HepG2 (cell line): ENCODE data around the gene NKD1. TPM values are rescaled to one million over a fixed set of nuclear protein-coding genes. Genes with fewer than 3 reads are reported as not detected.

Source experiments
- AGO2 ChIP-seq: fragments of 200-400 bp; formaldehyde crosslinking; optimal IDR thresholded peaks from 2 replicates; pipeline ENCODE3; 2017; ENCODE audit warnings: mild to moderate bottlenecking, low read depth, low read length, moderate library complexity
- EEA1 ChIP-seq: sonication (generic); formaldehyde crosslinking; IDR thresholded peaks from 2 replicates; pipeline ENCODE4 v1.5.1; 2020; ENCODE audit warnings: mild to moderate bottlenecking, missing genetic modification reagents, borderline replicate concordance
- EP300 ChIP-seq, 3 experiments: sonication (generic) in 1 of 3; formaldehyde crosslinking in 1 of 3; IDR thresholded peaks; 2 replicates each; pipeline versions ENCODE4 v1.5.1 to v1.6.1; 2011 to 2020; ENCODE audit warnings: low read depth in 2 of 3, low read length in 2 of 3, borderline replicate concordance in 1 of 3, improper control_type of control experiment in 1 of 3, mild to moderate bottlenecking in 1 of 3, missing genetic modification reagents in 1 of 3, moderate library complexity in 1 of 3
- FOXO4 ChIP-seq: sonication (generic); formaldehyde crosslinking; conservative IDR thresholded peaks from 2 replicates; pipeline ENCODE4 v1.8.1; 2023; ENCODE audit warnings: missing genetic modification reagents
- HNRNPL ChIP-seq: fragments of 200-400 bp; formaldehyde crosslinking; IDR thresholded peaks from 2 replicates; pipeline ENCODE4 v1.6.1; 2017; ENCODE audit warnings: mild to moderate bottlenecking, low read depth, low read length
- NFAT5 ChIP-seq: sonication (generic); formaldehyde crosslinking; IDR thresholded peaks from 2 replicates; pipeline ENCODE4 v1.4.0; 2020; ENCODE audit warnings: missing genetic modification reagents
- NFE2L1 ChIP-seq: sonication (generic); formaldehyde crosslinking; IDR thresholded peaks from 2 replicates; pipeline ENCODE4 v1.4.0; 2020; ENCODE audit warnings: missing genetic modification reagents, mild to moderate bottlenecking, borderline replicate concordance
- ZBTB46 ChIP-seq: sonication (generic); formaldehyde crosslinking; IDR thresholded peaks from 2 replicates; pipeline ENCODE4 v1.4.0; 2020; ENCODE audit warnings: mild to moderate bottlenecking, missing genetic modification reagents, borderline replicate concordance
- ZNF275 ChIP-seq: sonication (generic); formaldehyde crosslinking; IDR thresholded peaks from 2 replicates; pipeline ENCODE4 v1.8.0; 2022; ENCODE audit warnings: missing genetic modification reagents, mild to moderate bottlenecking, inconsistent platforms, borderline replicate concordance
- ZNF383 ChIP-seq: sonication (generic); formaldehyde crosslinking; IDR thresholded peaks from 2 replicates; pipeline ENCODE4 v1.4.0; 2020; ENCODE audit warnings: missing genetic modification reagents, mild to moderate bottlenecking, borderline replicate concordance
- ZNF687 ChIP-seq: sonication (generic); formaldehyde crosslinking; IDR thresholded peaks from 2 replicates; pipeline ENCODE4 v1.5.1; 2020; ENCODE audit warnings: mild to moderate bottlenecking, missing genetic modification reagents, moderate library complexity
- polyA plus RNA-seq, 8 experiments: library from polyadenylated mRNA; depleted of rRNA in 3 of 8; stranded (reverse) in 7 of 8; unstranded in 1 of 8; fragments of >200 nt; fragmentation: Illumina TruSeq in 4 of 8; extraction: Trizol in 4 of 8; gene quantifications; 2 replicates each; pipeline versions ENCODE4 v1.2.1 to v1.2.3, GENCODE V29; 2011 to 2016; ENCODE audit warnings: low read depth in 4 of 8, missing spikeins in 1 of 8, mixed read lengths in 1 of 8; ENCODE audit not compliant: insufficient read depth in 1 of 8
- total RNA-seq, 5 experiments: library from RNA; depleted of rRNA; stranded (reverse); fragments of >200 nt; fragmentation: Illumina TruSeq; extraction: Trizol; gene quantifications; 2 replicates each; pipeline ENCODE4 v1.2.3, GENCODE V29; 2016; ENCODE audit warnings: low read depth in 1 of 5

The NKD1 gene
- total and polyA plus RNA-seq, 2 of the 13 experiments (the other 11 are each of a cell fraction or from before 2014, with no cell fraction given) = 70.4 to 121 TPM

- TF ChIP-seq NFAT5 (CRISPR knock-in tag) = 0 out of 2 replicates have a peak, but pooled peaks have one; percentile 26
- 0 out of 2 replicates have a peak, but pooled peaks have one; percentile 54 for TF ChIP-seq ZNF383 (CRISPR knock-in tag)
- no peak for TF ChIP-seq EP300 (IDR thresholded peaks at IDR 0.05; ENCODE audit: low read depth in 2 of 2, low read length in 2 of 2)
- TF ChIP-seq EP300 (CRISPR knock-in tag; IDR thresholded peaks at IDR 0.05; ENCODE audit: borderline replicate concordance) = peak; percentile 45; the same call in 1 of the 2 replicates
- TF ChIP-seq EEA1 = no peak
- TF ChIP-seq AGO2 = peak; percentile 60
- TF ChIP-seq HNRNPL = peak; percentile 76; the same call in 1 of the 2 replicates
- peak; percentile 38; the same call in 1 of the 2 replicates for TF ChIP-seq NFE2L1 (CRISPR knock-in tag)
- TF ChIP-seq ZBTB46 (CRISPR knock-in tag) = peak; percentile 49; the same call in 1 of the 2 replicates
- no peak for TF ChIP-seq FOXO4 (CRISPR knock-in tag)
- TF ChIP-seq ZNF687 (CRISPR knock-in tag) = peak; percentile 79
- no peak for TF ChIP-seq ZNF275 (CRISPR knock-in tag)
Measured at GRCh38 chr16:50517450-50518252, 30.5 kb upstream of the NKD1 start (continued).
